ENCODE data around the gene AOPEP.

GRCh38 chr9:94997727-94998126 is 271.2 kb downstream of the AOPEP start:
- TF ChIP-seq CTCF (IDR thresholded peaks at IDR 0.05; ENCODE audit: insufficient read depth, low read depth, low read length) (no peak), EZH2 (IDR thresholded peaks at IDR 0.05; ENCODE audit: insufficient read depth, low read length) (no peak)

All from astrocyte (in vitro differentiated cells and primary cell).